Astrocyte of the spinal cord (primary cell): ENCODE measurements around the gene SERPINA6.
"Not testable (repeated sequence)": the region's sequence is repeated elsewhere in the genome, so short reads cannot be mapped to it uniquely, and the experiment has no call there.

Experiments
- DNase-seq: peaks from one replicate; pipeline ENCODE4 v3.0.0; 2011; ENCODE audit warnings: low read depth, low spot score
- H3K4me3 ChIP-seq: 2 replicates; pipeline ENCODE4 v1.5.1; 2011; ENCODE audit warnings: low read depth, mild to moderate bottlenecking, low read length, moderate library complexity
- in situ Hi-C: cut with HindIII; loops from 2 replicates; pipeline ENCODE4 v1.10.0; 2017; ENCODE audit warnings: low sequenced_read_pairs
- TF ChIP-seq, protein P1 (sequence below): IDR thresholded peaks from 2 replicates; pipeline ENCODE4 v1.5.1; 2012; ENCODE audit warnings: low read depth, mild to moderate bottlenecking, low read length, inconsistent platforms

The SERPINA6 gene

DNA sequence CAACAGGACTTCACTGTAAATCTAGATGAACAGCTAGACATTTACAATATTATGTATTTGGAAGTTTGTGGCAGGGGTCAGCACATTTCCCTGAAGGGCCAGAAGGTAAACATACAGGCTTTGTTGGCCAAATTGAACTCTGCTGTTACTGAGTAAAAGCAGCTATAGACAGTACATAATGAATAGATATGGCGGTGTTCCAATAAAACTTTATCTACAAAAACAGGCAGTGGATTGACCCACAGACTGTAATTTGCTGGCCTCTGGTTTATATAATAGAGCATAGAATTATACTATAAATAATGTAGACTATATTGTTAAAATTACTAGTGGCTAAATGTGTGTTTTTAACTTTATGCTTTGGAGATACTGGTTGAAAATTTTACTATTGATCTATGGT is 55.8 kb downstream of the SERPINA6 start:
- no peak overlapping the region for H3K4me3 ChIP-seq
- no peak for DNase-seq
- TF ChIP-seq, protein P1, sequence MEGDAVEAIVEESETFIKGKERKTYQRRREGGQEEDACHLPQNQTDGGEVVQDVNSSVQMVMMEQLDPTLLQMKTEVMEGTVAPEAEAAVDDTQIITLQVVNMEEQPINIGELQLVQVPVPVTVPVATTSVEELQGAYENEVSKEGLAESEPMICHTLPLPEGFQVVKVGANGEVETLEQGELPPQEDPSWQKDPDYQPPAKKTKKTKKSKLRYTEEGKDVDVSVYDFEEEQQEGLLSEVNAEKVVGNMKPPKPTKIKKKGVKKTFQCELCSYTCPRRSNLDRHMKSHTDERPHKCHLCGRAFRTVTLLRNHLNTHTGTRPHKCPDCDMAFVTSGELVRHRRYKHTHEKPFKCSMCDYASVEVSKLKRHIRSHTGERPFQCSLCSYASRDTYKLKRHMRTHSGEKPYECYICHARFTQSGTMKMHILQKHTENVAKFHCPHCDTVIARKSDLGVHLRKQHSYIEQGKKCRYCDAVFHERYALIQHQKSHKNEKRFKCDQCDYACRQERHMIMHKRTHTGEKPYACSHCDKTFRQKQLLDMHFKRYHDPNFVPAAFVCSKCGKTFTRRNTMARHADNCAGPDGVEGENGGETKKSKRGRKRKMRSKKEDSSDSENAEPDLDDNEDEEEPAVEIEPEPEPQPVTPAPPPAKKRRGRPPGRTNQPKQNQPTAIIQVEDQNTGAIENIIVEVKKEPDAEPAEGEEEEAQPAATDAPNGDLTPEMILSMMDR = no peak
- in situ Hi-C loops = no loop called here

DNA sequence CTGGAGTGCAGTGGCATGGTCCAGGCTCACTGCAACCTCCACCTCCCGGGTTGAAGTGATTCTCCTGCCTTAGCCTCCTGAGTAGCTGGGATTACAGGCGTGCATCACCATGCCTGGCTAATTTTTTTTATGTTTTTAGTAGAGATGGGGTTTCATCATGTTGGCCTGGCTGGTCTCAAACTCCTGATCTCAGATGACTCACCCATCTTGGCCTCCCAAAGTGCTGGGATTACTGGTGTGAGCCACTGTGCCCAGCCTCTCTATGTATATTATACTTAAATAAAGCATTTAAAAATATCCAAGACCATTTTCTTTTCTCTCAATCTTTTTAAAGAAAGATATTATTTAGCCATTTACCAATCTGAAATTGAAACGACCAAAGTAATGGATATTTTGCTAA is 58.9 kb downstream of the SERPINA6 start:
- in situ Hi-C loops, H3K4me3 ChIP-seq, DNase-seq: not testable (repeated sequence)
